ENCODE data around the gene RASL10B.

Gene RASL10B

DNA sequence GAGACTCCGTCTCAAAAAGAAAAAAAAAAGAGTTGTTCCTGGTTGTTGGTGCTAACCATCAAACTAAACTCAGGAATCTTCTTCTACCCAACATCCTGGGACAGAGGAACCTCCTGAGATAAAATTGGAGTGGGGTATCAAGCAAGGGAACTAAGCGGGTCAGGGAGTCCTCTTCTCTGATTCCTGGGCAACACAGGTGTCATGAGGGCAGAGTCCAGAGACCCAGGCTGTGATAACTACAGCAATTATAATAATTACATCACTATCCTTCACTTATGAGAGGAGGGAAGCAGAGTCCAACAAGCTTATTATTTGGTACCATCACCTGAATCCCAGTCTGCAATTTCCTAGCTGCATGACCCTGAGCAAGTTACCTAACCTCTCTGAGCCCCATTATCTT, 37.4 kb downstream of the RASL10B start:
- Histone ChIP-seq H3K27ac (no peak overlapping the region), H3K36me3 (replicated peaks) (no peaks in the 10 kb centered on the region), H3K27me3 (replicated peaks) (no peaks in the 10 kb centered on the region), H3K4me3 (ENCODE audit: low read depth, low read length) (no peak overlapping the region)
- in situ Hi-C loops (cut with HindIII; ENCODE audit: low pct_ligation_motif_present, low sequenced_read_pairs) = no loop called here
- TF ChIP-seq, protein P1, sequence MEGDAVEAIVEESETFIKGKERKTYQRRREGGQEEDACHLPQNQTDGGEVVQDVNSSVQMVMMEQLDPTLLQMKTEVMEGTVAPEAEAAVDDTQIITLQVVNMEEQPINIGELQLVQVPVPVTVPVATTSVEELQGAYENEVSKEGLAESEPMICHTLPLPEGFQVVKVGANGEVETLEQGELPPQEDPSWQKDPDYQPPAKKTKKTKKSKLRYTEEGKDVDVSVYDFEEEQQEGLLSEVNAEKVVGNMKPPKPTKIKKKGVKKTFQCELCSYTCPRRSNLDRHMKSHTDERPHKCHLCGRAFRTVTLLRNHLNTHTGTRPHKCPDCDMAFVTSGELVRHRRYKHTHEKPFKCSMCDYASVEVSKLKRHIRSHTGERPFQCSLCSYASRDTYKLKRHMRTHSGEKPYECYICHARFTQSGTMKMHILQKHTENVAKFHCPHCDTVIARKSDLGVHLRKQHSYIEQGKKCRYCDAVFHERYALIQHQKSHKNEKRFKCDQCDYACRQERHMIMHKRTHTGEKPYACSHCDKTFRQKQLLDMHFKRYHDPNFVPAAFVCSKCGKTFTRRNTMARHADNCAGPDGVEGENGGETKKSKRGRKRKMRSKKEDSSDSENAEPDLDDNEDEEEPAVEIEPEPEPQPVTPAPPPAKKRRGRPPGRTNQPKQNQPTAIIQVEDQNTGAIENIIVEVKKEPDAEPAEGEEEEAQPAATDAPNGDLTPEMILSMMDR (IDR thresholded peaks at IDR 0.05; ENCODE audit: low read depth, low read length, missing control alignments) = no peak
- no peak for DNase-seq

DNA sequence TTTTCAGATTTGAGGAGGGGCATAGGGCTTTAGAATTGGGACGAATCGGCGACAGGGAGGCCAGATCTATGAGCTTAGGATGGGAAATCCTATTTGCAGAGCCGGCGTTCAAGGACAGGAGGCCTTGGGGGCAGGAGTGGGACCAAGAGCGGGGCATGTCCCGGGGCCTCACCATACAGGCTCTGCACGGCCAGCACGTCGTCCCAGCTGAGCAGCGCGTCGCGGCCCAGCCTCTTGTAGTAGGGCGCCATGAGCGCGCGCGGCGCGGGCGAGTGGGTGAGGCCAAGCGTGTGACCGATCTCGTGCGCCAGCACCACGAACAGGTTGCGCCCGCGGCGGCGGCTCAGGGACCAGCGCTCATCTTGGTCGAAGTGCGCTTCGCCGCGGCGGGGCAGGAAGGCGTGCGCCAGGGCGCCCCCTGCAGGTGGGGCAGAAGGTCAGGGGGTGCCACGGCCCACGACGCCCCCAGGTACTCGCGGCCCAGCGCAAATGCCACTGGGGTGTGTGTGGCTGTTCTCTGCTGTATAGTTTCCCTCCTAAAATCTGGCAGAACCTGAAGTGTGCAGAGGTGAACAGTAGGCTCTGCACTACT, 38.6 kb downstream of the RASL10B start:
- TF ChIP-seq, protein P1 (IDR thresholded peaks at IDR 0.05; ENCODE audit: low read depth, low read length, missing control alignments) = peak; percentile 18
- Histone ChIP-seq H3K27ac (no peak overlapping the region), H3K27me3 (replicated peaks) (no peaks in the 10 kb centered on the region), H3K4me3 (ENCODE audit: low read depth, low read length) (no peak overlapping the region), H3K36me3 (replicated peaks) (no peaks in the 10 kb centered on the region)
- in situ Hi-C loops (cut with HindIII; ENCODE audit: low pct_ligation_motif_present, low sequenced_read_pairs) = no loop called here
- no peak for DNase-seq

DNA sequence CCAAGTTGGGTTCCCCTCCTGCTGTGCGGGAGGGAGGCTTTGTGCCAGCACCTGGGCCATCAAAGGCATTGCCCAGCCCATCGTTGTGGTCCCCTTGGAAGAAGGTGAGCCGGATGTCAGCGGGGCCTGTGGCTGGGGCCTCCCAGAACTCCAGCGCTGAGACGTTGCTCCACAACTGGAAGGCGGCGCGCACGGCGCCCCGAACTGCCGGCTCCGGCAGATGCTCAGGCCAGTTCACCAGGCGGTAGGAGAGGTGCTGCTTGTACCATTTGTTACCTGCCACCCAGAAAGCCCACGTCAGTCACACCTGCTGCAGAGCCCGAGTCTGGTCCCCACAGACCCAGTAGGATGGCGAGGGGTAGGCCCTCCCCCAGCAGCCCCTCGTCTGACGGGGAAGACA, 41.7 kb downstream of the RASL10B start:
- no peaks in the 10 kb centered on the region for H3K27me3 ChIP-seq (replicated peaks)
- H3K36me3 ChIP-seq (replicated peaks) = no peaks in the 10 kb centered on the region
- no peak overlapping the region for H3K27ac ChIP-seq
- in situ Hi-C loops (cut with HindIII; ENCODE audit: low pct_ligation_motif_present, low sequenced_read_pairs) = no loop called here
- TF ChIP-seq, protein P1 (IDR thresholded peaks at IDR 0.05; ENCODE audit: low read depth, low read length, missing control alignments) = no peak
- no peak overlapping the region for H3K4me3 ChIP-seq (ENCODE audit: low read depth, low read length)
- no peak for DNase-seq

DNA sequence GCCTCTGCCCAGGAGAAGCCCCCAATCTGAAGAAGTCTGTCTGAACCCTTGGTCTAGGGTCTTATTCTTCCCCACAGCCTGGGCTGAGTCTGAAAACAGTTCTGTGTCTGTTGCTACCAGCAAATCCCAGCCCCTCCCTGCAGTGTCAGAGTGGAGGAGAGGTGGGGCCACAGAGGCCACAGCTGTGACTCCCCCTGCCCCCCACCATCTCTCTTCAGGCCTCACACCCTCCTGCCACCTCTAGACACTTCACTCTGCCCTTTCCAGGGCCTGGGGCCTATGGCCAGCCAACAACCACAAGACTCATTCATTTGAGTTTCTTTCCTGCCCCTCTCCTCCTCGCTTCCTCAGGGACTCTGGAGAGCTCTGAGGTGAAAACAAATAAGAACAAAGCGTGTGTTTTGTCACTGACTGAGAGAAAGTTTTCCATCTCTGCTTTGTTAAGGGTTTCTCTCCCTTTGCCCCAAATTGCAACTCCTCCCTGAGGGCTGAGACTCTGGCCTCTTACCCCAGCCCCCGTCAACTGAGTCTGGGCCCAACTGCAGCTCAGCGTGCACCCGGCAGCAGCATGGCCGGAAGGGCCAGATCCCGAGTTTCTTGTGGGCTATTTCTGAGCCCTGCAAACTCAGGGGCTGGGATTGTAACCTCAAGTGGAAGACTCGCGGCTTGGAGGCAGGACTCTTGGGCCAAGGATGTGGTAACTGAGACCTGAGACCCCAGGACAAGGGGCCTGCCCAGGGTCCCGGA, 42.4 kb downstream of the RASL10B start:
- DNase-seq = no peak
- TF ChIP-seq, protein P1 (IDR thresholded peaks at IDR 0.05; ENCODE audit: low read depth, low read length, missing control alignments) = no peak
- Histone ChIP-seq H3K36me3 (replicated peaks) (no peaks in the 10 kb centered on the region), H3K4me3 (ENCODE audit: low read depth, low read length) (no peak overlapping the region), H3K27me3 (replicated peaks) (no peaks in the 10 kb centered on the region), H3K27ac (no peak overlapping the region)
- in situ Hi-C loops (cut with HindIII; ENCODE audit: low pct_ligation_motif_present, low sequenced_read_pairs) = no loop called here

DNA sequence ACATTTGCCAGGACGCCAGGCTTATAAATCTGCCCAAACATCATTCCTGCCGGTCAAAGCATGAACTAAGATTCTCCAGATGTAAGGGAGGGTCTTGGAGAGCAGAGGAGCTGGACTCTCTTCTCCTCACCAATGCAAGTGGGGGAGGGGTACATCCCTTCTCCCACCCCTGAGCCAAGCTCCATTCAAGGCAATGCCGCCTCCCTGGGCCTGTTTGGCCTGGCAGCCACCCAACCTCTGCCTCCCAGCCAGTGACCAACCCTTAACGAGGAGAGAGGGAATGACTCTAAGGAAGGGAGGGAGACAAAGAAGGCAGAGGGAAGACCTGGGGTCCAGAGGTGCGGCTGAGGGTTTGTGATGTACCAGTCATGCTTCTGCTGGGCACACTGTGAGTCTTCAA, 43.1 kb downstream of the RASL10B start:
- Histone ChIP-seq H3K4me3 (ENCODE audit: low read depth, low read length) (no peak overlapping the region), H3K27me3 (replicated peaks) (no peaks in the 10 kb centered on the region), H3K27ac (no peak overlapping the region), H3K36me3 (replicated peaks) (no peaks in the 10 kb centered on the region)
- no peak for DNase-seq
- TF ChIP-seq, protein P1 (IDR thresholded peaks at IDR 0.05; ENCODE audit: low read depth, low read length, missing control alignments) = no peak
- in situ Hi-C loops (cut with HindIII; ENCODE audit: low pct_ligation_motif_present, low sequenced_read_pairs) = no loop called here

Data from brain microvascular endothelial cell (primary cell).